HAP-1 (cell line): ENCODE results near the gene AZGP1.

Experiments used
- DNase-seq, 2 experiments: peaks; one replicate each; pipeline ENCODE4 v3.0.0-alpha.2; 2016 to 2020; ENCODE audit warnings: low spot score in 2 of 2
- H3K27me3 ChIP-seq: fragments of 250-450 bp; sonication (Bioruptor Pico); 2 replicates; pipeline ENCODE4 v1.5.1; 2020; ENCODE audit warnings: low read depth, mild to moderate bottlenecking, moderate library complexity
- H3K36me3 ChIP-seq: fragments of 250-450 bp; sonication (Bioruptor Pico); replicated peaks from 2 replicates; pipeline ENCODE4 v1.5.1; 2020; ENCODE audit warnings: mild to moderate bottlenecking
- H3K4me1 ChIP-seq: fragments of 250-450 bp; sonication (Bioruptor Pico); 2 replicates; pipeline ENCODE4 v1.5.1; 2020; ENCODE audit warnings: mild to moderate bottlenecking
- H3K4me3 ChIP-seq: fragments of 250-450 bp; sonication (Bioruptor Pico); 2 replicates; pipeline ENCODE4 v1.5.1; 2020; ENCODE audit warnings: mild to moderate bottlenecking, moderate library complexity
- H3K9me3 ChIP-seq: fragments of 250-450 bp; sonication (Bioruptor Pico); 2 replicates; pipeline ENCODE4 v1.5.1; 2020; ENCODE audit warnings: mild to moderate bottlenecking, moderate library complexity
- in situ Hi-C: fragments of 300-500 bp; cut with MboI; formaldehyde crosslinking; loops from 3 replicates; pipeline ENCODE4 v1.14.3; 2020; ENCODE audit warnings: low sequenced_read_pairs, inconsistent platforms, mixed read lengths

AZGP1 gene

DNA sequence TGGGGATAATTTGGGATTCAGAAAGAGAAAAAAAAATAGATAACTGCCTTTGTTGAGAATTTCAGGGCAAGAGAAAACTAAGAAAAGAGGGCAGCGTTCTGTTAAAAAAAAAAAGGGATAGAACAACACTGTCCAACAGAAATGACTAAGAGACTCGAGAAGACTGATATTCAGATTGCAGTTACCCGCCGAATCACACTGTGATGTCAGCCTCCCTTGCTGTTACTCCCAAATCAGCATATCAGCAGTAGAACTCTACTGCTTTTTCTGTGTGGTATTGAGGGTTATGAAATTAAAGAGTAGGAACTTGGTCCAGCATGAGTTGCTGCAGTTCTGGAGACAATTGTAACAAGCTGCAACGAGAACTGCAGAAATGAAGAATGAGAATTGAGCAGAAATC is 48.3 kb downstream of the AZGP1 start:
- in situ Hi-C loops = no loop called here
- H3K4me3 ChIP-seq = no peak overlapping the region
- H3K4me1 ChIP-seq = no peaks in the 10 kb centered on the region
- no peaks in the 10 kb centered on the region for H3K36me3 ChIP-seq
- DNase-seq = no peak
- H3K9me3 ChIP-seq = no peaks in the 10 kb centered on the region
- peaks cover 57% of the 10 kb centered on the region for H3K27me3 ChIP-seq

DNA sequence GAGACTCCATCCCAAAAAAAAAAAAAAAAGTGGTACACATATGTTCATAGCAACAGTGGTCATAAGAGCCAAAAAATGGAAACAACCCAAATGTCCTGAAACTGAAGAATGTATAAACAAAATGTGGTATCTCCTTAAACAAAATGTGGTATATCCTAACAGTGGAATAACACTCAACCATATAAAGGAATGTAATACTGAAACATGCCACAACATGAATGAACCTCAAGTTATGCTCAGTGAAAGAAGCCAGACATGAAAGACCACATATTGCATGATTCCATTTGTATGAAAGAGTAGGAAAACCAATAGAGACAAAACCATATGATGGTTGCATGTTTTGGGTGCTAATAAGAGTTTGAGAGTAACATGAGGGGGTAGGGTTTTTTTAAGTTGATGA is 49.5 kb downstream of the AZGP1 start:
- H3K36me3 ChIP-seq = no peaks in the 10 kb centered on the region
- no peaks in the 10 kb centered on the region for H3K4me1 ChIP-seq
- DNase-seq = no peak
- peaks cover 53% of the 10 kb centered on the region for H3K27me3 ChIP-seq
- in situ Hi-C loops = no loop called here
- no peaks in the 10 kb centered on the region for H3K9me3 ChIP-seq
- H3K4me3 ChIP-seq = no peak overlapping the region

- Histone ChIP-seq H3K4me3 (no peak overlapping the region), H3K9me3 (no peaks in the 10 kb centered on the region), H3K36me3 (no peaks in the 10 kb centered on the region), H3K27me3 (peaks cover 34% of the 10 kb centered on the region), H3K4me1 (no peaks in the 10 kb centered on the region; the same call in 1 of the 2 replicates)
- DNase-seq = no peak
- in situ Hi-C loops = no loop called here
Measured at GRCh38 chr7:99923200-99923599, 52.6 kb downstream of the AZGP1 start.

- Histone ChIP-seq H3K27me3 (peaks cover 8% of the 10 kb centered on the region; the same call in 1 of the 2 replicates), H3K4me1 (peaks cover 3% of the 10 kb centered on the region), H3K9me3 (no peaks in the 10 kb centered on the region), H3K36me3 (no peaks in the 10 kb centered on the region; the same call in 1 of the 2 replicates), H3K4me3 (peak overlapping the region; percentile 58)
- in situ Hi-C loops = no loop called here
- no peak for DNase-seq
Measured at GRCh38 chr7:99920149-99920548, 55.7 kb downstream of the AZGP1 start.

DNA sequence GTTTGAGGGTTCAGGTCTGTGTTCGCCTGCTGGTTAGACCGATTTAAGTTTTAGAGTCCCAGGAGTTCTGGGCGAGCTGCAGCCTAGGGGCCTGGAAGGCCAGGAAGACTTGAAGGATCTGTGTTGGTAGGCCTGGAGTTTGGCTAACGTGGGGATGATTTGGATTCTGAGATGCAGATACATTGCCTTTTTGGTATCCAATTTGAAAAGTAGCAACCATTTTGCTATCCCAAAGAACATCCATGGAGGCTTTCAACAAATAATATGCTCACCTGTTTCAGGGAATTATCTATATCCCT is 56.1 kb downstream of the AZGP1 start:
- Histone ChIP-seq H3K4me1 (peaks cover 3% of the 10 kb centered on the region), H3K36me3 (no peaks in the 10 kb centered on the region; the same call in 1 of the 2 replicates), H3K27me3 (peaks cover 4% of the 10 kb centered on the region; the same call in 1 of the 2 replicates), H3K4me3 (peak overlapping the region; percentile 58), H3K9me3 (no peaks in the 10 kb centered on the region)
- in situ Hi-C loops = no loop called here
- no peak for DNase-seq

DNA sequence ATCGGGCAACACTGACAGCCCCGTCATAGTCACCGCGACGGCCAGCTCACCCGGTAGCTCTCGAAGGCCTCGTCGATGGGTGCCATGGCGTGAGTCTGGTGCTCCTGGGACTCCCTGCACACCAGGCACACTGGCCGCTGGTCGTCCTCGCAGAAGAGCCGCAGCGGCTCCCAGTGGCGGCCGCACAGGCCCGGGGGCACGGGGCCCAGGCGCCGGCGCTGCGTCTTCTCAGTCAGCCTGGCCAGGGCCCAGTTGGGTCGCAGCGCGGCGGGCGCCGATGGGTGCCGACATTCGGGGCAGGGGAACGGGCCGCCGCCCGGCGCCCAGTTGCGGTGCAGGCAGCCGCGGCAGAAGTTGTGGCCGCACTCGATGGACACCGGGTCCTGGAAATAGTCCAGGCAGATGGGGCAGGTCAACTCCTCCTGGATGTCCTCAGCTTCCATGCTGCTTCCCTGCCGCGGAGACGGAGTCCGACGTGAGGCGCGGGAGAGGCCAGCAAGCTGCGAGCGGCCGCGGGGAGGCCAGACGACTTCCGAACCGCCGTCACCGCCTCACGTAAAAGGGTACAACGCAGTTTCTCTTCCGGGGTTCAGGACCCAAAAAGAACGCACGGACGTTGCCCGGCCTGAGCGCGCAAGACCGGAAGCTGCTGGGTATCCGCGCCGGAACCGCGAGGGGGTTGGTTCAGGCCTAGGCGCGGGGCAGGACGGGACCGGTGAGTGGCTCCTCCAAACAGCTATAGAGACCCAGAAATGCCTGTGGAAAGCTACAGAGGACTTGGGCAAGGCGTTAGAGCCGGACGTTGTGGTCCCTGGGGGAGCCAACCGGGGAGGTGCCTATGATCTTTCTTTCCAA is 56.6 kb downstream of the AZGP1 start, which contains the start of gene TRIM4:
Gene TRIM4 (minus strand): TSS at position 572 of the 855 bp plus-strand sequence. CDS start 129 bp downstream, at position 443.
- in situ Hi-C loops = no loop called here
- peaks cover 3% of the 10 kb centered on the region for H3K4me1 ChIP-seq
- H3K4me3 ChIP-seq = peak within 1 kb of the TSS; percentile 58
- DNase-seq = peak; percentile 70 to 87
- H3K36me3 ChIP-seq = no peaks in the 10 kb centered on the region; the same call in 1 of the 2 replicates
- no peaks in the 10 kb centered on the region; the same call in 1 of the 2 replicates for H3K27me3 ChIP-seq
- no peaks in the 10 kb centered on the region for H3K9me3 ChIP-seq
